Measurements from ENCODE around the gene TLE6.
"Not testable (repeated sequence)": the region's sequence is repeated elsewhere in the genome, so short reads cannot be mapped to it uniquely, and the experiment has no call there.

TLE6 gene

DNA sequence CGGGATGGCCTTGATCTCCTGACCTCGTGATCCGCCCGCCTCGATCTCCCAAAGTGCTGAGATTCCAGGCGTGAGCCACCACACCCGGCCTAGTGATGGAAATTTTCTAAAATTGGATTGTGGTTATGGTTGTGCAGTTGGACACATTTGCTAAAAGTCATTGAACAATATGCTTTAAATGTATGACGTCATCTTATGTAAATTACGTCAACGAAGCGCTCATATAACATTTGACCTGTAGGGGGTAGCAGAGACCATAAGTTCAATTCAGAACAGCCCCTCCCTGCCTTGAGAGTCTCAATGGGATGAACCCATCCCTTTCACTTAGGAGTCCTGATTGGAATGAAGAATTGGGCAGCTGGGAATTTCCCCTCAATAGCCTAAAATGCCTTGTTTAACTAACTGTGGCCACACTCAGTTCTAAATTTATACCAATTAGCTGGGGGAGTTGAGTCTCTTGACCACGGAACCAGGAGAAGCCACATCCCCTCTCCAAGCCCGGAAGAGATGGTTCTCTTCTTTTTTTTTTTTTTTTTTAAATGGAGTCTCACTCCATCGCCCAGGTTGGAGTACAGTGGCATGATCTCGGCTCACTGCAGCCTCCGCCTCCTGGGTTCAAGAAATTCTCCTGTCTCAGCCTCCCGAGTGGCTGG, 15.2 kb upstream of the TLE6 start:
- no peak overlapping the region for H3K4me3 ChIP-seq (replicated peaks in 1 of 2; ENCODE audit: low read depth in 2 of 2, low read length in 2 of 2)
- TF ChIP-seq, protein P1, sequence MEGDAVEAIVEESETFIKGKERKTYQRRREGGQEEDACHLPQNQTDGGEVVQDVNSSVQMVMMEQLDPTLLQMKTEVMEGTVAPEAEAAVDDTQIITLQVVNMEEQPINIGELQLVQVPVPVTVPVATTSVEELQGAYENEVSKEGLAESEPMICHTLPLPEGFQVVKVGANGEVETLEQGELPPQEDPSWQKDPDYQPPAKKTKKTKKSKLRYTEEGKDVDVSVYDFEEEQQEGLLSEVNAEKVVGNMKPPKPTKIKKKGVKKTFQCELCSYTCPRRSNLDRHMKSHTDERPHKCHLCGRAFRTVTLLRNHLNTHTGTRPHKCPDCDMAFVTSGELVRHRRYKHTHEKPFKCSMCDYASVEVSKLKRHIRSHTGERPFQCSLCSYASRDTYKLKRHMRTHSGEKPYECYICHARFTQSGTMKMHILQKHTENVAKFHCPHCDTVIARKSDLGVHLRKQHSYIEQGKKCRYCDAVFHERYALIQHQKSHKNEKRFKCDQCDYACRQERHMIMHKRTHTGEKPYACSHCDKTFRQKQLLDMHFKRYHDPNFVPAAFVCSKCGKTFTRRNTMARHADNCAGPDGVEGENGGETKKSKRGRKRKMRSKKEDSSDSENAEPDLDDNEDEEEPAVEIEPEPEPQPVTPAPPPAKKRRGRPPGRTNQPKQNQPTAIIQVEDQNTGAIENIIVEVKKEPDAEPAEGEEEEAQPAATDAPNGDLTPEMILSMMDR (IDR thresholded peaks at IDR 0.05; ENCODE audit: low read depth, low read length) = peak; percentile 64
- peak; percentile 81 to 92 for DNase-seq (ENCODE audit: low read depth in 2 of 2)

DNA sequence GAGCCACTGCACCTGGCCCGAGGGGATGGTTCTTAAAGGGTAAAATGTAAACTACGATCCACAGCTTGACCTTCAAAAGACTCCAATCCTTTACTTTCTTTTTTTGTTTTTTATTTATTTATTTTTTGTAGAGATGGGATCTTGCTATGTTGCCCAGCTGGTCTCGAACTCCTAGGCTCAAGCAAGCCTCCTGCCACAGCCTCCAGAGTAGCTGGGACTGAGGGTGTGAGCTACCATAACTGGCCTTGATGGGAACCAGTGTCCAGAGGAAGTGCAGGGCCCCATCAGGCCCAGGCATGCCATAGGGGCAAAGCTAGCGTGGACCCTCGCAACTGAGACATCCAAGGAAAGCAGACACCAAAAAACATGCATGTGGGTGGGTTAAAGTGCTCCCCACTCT, 14.2 kb upstream of the TLE6 start:
- no peak overlapping the region for H3K4me3 ChIP-seq (replicated peaks in 1 of 2; ENCODE audit: low read depth in 2 of 2, low read length in 2 of 2)
- TF ChIP-seq, protein P1 (IDR thresholded peaks at IDR 0.05; ENCODE audit: low read depth, low read length) = no peak
- no peak for DNase-seq (ENCODE audit: low read depth in 2 of 2)

DNA sequence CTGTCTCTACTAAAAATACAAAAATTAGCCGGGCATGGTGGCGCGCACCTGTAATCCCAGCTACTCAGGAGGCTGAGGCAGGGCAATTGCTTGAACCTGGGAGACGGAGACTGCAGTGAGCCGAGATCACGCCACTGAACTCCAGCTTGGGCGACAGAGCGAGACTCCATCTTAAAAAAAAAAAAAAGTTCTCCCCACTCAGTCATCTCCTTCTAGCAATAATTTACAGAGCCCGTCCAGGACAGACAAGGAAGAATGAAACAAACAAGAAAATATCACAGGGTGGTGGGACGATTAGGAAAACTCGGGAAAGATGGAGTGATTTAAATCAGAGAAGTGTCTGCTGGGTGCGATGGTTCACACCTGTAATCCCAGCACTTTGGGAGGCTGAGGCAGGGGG, 13.7 kb upstream of the TLE6 start:
- DNase-seq (ENCODE audit: low read depth in 2 of 2); H3K4me3 ChIP-seq (replicated peaks in 1 of 2; ENCODE audit: low read depth in 2 of 2, low read length in 2 of 2): not testable (repeated sequence)

DNA sequence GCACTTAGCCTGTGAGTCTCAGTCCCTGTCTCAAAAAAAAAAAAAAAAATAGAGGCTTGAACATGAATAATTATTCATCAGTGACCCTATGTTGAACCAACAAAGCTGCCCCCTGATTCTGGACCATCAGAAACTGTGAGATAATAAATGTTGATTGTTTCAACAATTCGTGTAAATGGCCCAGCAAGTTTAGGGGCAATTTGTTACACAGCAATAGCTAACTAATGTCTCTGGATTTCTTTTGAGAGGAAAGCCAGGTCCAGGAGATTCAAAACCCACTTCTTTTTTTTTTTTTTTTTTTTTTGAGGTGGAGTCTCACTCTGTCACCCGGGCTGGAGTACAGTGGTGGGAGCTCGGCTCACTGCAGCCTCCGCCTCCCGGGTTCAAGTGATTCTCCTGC, 12.5 kb upstream of the TLE6 start:
- DNase-seq (ENCODE audit: low read depth in 2 of 2) = no peak
- TF ChIP-seq, protein P1 (IDR thresholded peaks at IDR 0.05; ENCODE audit: low read depth, low read length) = no peak
- H3K4me3 ChIP-seq (replicated peaks in 1 of 2; ENCODE audit: low read depth in 2 of 2, low read length in 2 of 2) = no peak overlapping the region

DNA sequence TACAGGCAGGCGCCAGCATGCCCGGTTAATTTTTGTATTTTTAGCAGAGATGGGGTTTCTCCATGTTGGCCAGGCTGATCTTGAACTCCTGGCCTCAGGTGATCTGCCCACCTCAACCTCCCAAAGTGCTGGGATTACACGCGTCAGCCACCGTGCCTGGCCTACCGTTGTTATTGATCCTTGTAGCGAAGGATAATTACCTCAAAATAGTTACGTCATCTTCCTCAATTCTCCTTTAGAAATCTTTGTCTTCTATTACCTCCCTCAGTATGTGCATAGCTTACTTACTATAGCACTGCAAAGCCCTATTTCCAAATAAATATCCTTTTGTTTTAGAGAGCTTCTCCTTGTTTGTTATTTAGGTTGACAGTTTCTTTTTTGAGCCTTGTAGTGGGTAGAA, 9.4 kb upstream of the TLE6 start:
- no peak for DNase-seq (ENCODE audit: low read depth in 2 of 2)
- H3K4me3 ChIP-seq (replicated peaks in 1 of 2; ENCODE audit: low read depth in 2 of 2, low read length in 2 of 2) = no peak overlapping the region
- TF ChIP-seq, protein P1 (IDR thresholded peaks at IDR 0.05; ENCODE audit: low read depth, low read length) = no peak

DNA sequence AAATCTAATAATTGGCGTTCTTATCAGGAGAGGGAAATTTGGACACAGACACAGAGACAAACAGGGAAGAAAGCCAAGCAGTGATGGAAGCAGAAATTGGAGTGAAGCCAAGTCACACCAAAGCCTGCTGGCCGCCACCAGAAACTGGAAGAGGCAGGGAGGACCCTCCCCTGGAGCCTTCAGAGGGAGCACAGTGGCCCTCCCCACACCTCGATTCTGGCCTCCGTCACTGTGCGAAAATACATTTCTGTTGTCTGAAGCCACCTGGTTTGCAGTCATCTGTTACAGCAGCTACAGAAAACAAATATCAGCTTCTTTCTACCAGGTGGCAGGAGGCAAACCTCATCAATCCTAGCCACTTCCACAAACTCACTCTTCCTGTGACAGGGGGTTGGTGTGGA, 8.3 kb upstream of the TLE6 start:
- no peak overlapping the region for H3K4me3 ChIP-seq (replicated peaks in 1 of 2; ENCODE audit: low read depth in 2 of 2, low read length in 2 of 2)
- TF ChIP-seq, protein P1 (IDR thresholded peaks at IDR 0.05; ENCODE audit: low read depth, low read length) = no peak
- DNase-seq (ENCODE audit: low read depth in 2 of 2) = peak; percentile 41 to 89

DNA sequence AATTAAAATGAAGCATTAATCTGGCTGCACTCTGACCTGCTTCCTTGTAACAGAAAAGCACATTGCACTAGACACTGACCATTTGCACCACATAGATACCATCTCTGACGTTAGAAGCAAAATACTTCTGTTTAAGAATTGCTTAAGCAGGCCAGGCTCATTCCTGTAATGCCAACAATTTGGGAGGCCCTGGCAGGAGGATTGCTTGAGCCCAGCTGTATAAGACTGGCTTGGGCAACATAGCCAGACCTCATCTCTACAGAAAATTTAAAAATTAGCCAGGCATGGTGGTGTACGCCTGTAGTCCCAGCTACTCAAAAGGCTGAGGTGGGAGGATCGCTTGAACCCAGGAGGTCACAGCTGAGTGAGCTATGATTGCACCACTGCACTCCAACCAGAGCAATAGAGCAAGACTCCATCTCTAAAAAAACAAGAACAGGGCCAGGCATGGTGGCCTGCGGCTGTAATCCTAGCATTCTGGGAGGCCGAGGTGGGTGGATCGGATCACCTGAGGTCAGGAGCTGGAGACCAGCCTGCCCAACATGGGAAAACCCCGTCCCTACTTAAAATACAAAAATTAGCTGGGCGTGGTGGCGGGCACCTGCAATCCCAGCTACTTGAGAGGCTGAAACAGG, 7.0 kb upstream of the TLE6 start:
- H3K4me3 ChIP-seq (replicated peaks in 1 of 2; ENCODE audit: low read depth in 2 of 2, low read length in 2 of 2) = no peak overlapping the region
- peak; percentile 60 to 96 for DNase-seq (ENCODE audit: low read depth in 2 of 2)
- TF ChIP-seq, protein P1 (IDR thresholded peaks at IDR 0.05; ENCODE audit: low read depth, low read length) = no peak

All from cardiac fibroblast (primary cell).